ENCODE measurements around the gene MOB3B.
"Not testable (repeated sequence)": the region's sequence is repeated elsewhere in the genome, so short reads cannot be mapped to it uniquely, and the experiment has no call there.

MOB3B gene

DNA sequence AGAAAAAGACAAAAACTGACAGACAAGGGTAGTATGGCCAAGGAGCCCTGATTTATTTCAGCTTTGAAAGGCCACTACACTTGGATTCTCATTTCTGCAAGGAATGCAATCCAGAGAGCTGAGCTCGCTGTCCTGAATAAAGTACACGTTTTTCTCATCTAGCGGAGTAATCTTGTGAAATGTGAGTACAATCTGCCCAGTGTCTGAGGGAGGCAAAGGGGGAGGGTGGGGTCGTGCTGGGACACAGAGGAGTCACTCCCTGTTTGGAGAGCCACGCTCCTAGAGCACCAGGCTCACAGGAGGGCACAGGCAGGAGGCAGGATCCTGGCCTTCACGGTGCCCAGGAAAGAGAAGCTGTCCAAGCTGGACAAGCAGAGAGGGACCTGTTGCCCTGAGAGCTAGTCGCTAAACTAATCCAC is 56.5 kb downstream of the MOB3B start:
- DNase-seq: no peak

DNA sequence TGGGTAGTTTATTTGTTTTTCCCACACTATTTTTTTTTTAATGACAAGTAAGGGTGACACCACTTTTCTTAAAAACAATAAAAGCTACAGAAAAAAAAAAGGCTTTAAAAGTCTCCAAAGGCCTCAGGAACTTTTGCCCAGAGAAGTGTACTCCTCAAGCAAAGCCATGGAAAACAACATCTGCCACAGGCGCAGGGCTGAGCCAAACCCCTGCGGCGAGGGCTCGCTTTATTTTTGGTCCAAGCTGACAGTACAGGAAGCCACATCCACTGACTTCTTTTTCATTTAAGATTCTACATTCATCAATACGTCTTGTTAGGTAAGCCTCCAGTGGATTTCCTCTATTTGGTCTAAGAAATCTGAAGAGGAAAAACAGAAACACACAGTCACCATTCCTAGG is 57.4 kb downstream of the MOB3B start:
- no peak for DNase-seq

- DNase-seq: no peak
Observed at GRCh38 chr9:27471789-27472188, 57.8 kb downstream of the MOB3B start.

- no peak for DNase-seq
Observed at GRCh38 chr9:27471366-27471765, 58.2 kb downstream of the MOB3B start.

DNA sequence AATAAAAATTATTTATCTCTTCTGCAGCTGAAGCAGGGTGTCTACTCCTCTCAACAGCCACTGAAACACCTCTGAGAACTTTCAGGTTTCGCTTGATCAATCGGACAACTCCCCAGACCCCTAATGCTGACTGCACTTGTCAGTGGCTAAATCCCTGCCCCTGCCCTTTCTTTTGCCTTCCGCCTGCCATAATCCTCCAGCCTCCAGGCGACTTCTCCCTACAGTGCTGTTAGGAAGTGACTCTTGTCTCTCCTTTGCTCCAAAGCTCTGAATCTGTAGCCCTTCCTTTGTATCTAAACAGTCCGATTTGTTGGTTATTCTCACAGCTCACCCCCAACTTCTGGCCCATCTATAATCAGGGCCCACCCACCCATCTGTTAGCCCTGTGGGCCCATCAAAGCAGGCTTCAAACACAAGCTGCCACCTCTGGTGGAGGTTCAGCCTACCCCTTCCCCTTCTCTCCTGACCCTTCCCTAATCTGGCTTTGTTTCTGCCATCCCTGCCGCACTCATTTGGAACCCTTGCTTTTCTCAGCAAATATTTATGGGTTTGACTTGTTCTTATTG is 59.2 kb downstream of the MOB3B start:
- DNase-seq: no peak

DNA sequence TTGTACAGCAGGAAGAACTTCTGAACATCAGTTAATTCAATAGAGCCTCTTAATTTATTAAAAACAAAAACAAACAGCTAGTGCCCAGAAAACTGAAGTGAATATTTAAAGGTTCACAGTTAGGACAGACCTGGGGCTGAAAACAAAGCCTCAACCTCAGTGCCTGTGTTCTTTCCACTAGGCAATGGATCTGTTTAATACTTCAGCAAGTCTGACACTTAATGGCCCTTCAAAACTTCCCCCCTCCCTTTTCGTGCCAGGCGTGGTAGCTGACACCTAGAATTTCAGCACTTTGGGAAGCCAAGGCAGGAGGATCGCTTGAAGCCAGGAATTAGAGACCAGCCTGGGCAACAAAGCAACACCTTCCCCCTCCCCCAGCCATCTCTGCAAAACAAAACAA is 60.1 kb downstream of the MOB3B start:
- DNase-seq: no peak

GRCh38 chr9:27468462-27469110 is 61.0 kb downstream of the MOB3B start:
- DNase-seq: no peak

- DNase-seq: no peak
Observed at GRCh38 chr9:27468000-27468399, 61.6 kb downstream of the MOB3B start.

- no peak for DNase-seq
Observed at GRCh38 chr9:27467486-27467885, 62.1 kb downstream of the MOB3B start.

DNA sequence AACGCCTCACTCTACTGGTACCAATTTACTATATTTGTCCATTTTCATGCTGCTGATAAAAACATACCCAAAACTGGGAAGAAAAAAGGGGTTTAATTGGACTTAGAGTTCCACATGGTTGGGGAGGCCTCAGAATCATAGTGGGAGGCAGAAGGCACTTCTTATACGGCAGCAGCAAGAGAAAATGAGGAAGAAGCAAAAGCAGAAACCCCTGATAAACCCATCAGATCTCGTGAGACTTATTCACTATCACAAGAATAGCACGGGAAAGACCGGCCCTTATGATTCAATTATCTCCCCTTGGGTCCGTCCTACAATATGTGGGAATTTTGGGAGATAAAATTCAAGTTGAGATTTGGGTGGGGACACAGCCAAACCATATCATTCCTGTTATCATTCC is 63.1 kb downstream of the MOB3B start:
- not testable (repeated sequence) for DNase-seq

- not testable (repeated sequence) for DNase-seq
Observed at GRCh38 chr9:27464950-27465349, 64.7 kb downstream of the MOB3B start.

DNA sequence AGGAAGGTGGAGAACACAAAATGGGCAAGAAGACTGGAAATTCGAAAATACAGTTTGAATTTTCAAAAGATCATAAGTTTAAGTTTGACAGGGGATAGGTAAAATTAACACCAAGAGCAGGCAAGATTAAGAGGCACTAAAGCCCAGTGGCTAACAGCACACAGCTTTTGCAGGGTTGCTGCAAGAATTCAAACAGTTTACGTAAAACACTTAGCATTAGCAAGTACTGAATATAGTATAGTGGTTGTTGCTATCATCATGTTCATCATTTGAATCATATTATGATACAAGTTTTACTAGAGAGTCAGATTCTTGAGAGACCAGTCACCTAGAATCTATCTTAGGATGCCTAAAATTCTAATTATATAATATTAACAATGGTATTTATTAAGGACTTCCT is 66.8 kb downstream of the MOB3B start:
- no peak for DNase-seq

- DNase-seq: no peak
Observed at GRCh38 chr9:27462434-27462833, 67.2 kb downstream of the MOB3B start.

DNA sequence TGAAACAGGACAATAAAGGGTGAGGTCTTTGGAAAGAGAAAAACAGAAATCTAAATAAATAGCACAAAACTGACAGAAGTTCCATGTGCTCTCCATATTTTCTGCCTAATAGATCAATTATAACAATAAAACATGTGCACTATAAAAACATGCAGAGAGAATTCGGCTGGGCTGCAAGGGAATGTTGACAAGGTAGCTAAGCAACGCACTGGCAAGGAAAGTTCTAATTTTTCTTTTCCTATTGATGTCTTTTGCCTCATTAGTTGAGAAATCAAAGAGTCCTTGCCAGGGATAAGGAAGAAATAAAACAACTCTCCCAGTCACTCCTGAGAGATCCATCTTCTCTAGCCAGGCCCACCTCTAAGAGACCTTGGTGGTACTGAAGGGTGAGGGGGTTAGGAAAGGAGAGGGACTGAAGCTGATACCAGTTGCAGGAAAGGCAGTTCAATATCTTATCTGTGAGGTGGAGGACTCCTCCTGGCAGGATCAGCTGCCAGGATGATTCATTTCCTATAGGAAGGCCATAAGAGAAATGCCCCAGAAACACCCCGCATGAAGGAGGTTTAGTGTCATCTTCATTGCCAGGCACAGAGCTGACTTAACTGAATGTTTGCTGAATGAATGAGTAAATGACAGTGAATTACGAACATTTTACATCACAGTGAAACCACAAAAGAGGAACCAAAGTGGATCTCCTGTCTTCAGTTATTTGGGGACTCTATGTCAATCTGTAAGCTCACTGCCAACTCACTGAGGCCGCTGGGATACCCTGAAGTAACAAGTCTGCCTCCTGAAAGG is 69.2 kb downstream of the MOB3B start:
- DNase-seq: no peak

GRCh38 chr9:27457445-27457844 is 72.2 kb downstream of the MOB3B start:
- DNase-seq: no peak

GRCh38 chr9:27453860-27454553 is 75.6 kb downstream of the MOB3B start:
- no peak for DNase-seq

DNA sequence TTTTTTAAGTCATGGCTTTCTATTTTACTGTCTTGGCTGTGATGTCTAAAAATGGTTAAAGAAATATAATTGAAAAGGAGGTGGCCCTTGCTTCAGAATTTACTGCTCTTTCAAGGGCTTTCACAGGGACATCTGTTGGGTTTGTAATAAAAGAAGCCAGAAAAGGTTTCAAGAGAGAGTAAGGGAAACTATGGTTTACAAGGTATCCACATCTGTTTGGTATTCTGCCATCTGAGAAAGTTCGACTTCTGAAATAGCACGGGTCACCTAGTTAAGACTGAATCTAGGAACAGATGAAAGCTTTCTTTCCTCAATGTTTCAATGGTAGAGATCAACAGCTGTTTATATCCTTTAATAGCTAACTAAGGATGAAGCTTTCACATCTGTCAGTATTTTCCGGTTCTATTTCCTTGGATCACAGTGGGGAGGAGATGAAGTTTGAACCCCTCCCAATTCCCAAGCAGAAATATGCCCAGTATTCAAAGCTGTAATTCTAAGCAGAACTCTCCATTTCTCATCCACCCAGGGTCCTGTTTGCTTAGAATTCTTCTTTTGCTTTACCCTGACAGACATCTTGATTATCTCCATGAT is 78.3 kb downstream of the MOB3B start:
- no peak for DNase-seq

- no peak for DNase-seq
Observed at GRCh38 chr9:27450752-27451151, 78.9 kb downstream of the MOB3B start.

- DNase-seq: not testable (repeated sequence)
Observed at GRCh38 chr9:27448356-27448755, 81.3 kb downstream of the MOB3B start.

DNA sequence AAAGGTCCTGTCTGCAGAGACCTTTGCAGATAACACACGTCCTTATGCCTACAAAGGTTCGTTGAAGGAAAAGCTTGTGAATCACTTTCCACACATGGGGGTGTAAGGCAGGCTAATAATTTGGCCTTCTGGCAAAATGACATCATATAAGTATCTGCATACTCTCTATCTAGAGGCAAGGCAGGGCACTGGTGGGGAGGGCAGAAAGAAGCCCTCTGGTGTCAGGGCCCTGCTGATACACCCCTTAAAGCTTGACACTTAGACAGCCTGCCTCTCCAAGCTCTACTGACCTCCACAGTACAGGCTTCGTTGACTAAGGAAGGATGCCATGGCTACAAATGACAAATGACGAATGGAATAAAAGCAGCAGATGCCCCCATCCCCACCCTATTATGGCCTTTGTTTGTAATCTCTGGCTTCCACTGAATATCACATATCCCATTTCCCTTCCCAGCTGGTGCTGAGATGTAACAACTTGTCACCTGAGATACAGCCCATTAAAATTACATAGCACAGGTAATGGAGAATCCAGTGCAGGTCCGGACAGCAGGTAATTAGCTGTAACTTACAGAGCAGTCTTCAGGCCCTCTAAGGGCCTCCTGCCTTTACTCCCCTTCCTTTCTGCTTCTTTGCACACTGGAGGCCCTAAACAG is 82.5 kb downstream of the MOB3B start:
- DNase-seq: no peak

DNA sequence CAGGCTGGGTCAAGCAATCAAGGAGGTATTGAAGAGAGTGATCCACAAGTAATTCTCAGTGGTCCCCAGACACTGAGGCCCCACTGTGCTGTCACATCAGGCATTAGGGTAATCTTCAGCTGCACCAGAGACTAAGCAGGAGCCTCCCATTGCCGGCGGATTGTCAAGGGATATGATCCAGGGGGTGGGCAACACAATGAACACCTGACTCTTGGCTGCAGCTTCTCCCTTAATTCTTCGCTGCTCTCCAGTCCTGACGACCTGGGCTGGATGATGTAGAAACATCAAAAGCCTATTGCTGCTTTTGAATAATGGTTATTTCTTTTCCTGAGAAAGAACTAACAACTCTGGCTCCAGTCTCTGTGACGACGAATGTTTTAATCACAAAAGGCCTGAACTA is 83.9 kb downstream of the MOB3B start:
- no peak for DNase-seq

DNA sequence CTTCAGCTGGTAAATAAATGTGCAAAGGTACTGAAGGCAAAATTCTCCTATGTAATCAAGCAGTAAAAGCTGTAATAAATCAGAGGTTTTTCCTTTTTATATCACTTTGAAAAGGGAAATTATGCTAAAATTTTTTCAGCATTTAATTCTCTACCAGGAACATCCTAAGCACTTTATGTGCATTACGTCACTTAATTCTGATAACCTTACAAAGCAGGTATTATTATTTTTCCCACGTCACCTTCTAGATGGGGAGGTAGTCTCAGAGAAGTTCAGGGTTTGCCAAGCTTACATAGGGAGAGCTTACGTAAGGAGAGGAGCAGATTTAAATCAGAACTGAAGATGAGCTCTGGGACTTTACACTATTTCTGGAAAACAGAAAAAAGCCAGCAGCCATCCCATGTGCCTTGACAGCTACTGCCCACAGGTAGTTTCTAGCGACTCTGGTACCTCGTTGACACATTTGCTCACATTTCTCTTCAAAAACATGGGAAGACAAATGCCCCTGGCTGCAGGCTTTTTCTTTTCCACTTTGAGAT is 84.5 kb downstream of the MOB3B start:
- no peak for DNase-seq
